Liver (tissue), 9 donors: Measurements from ENCODE around the gene SCAF1. TPM values are rescaled to one million over a fixed set of nuclear protein-coding genes. Genes with fewer than 3 reads are reported as not detected.

Experiments used
- DNase-seq: peaks from one replicate; pipeline ENCODE4 v3.0.0-alpha.2; 2017; ENCODE audit warnings: low spot score
- H3K27ac ChIP-seq, 2 donors: one replicate each; pipeline ENCODE4 v1.7.0; 2013; ENCODE audit warnings: inconsistent platforms in 2 of 2, low read length in 2 of 2, control low read depth in 1 of 2, low read depth in 1 of 2, mild to moderate bottlenecking in 1 of 2
- H3K27me3 ChIP-seq, 4 donors: one replicate each; pipeline versions ENCODE4 v1.6.1 to v1.7.0; 2013; ENCODE audit warnings: low read length in 3 of 4, inconsistent platforms in 1 of 4, mild to moderate bottlenecking in 1 of 4, moderate library complexity in 1 of 4; ENCODE audit not compliant: control insufficient read depth in 4 of 4, insufficient read depth in 4 of 4
- H3K36me3 ChIP-seq, 4 donors: one replicate each; pipeline versions ENCODE4 v1.6.1 to v1.7.0; 2013; ENCODE audit warnings: low read length in 3 of 4, mild to moderate bottlenecking in 3 of 4, low read depth in 1 of 4, moderate library complexity in 1 of 4; ENCODE audit not compliant: control insufficient read depth in 4 of 4, insufficient read depth in 3 of 4
- H3K4me1 ChIP-seq, 4 donors: one replicate each; pipeline versions ENCODE4 v1.6.1 to v1.7.0; 2013; ENCODE audit warnings: low read length in 3 of 4, mild to moderate bottlenecking in 3 of 4, moderate library complexity in 1 of 4; ENCODE audit not compliant: control insufficient read depth in 4 of 4, insufficient read depth in 4 of 4
- H3K4me3 ChIP-seq, 3 donors: one replicate each; pipeline versions ENCODE4 v1.6.1 to v1.7.0; 2013; ENCODE audit warnings: low read length in 3 of 3, control low read depth in 1 of 3, low read depth in 1 of 3, mild to moderate bottlenecking in 1 of 3
- H3K9ac ChIP-seq, 2 donors: one replicate each; pipeline ENCODE4 v1.7.0; 2013; ENCODE audit warnings: low read length in 2 of 2, mild to moderate bottlenecking in 2 of 2, moderate library complexity in 2 of 2, control low read depth in 1 of 2, low read depth in 1 of 2
- H3K9me3 ChIP-seq, 4 donors: one replicate each; pipeline versions ENCODE4 v1.6.1 to v1.7.0; 2013; ENCODE audit warnings: low read length in 3 of 4; ENCODE audit not compliant: control insufficient read depth in 4 of 4
- ATF3 ChIP-seq: IDR thresholded peaks from 2 replicates; pipeline ENCODE4 v1.6.1; 2016; ENCODE audit warnings: antibody characterized with exemption
- EGR1 ChIP-seq, 2 donors: IDR thresholded peaks; 2 replicates each; pipeline ENCODE4 v1.6.1; 2016 to 2018; ENCODE audit warnings: antibody characterized with exemption in 2 of 2, low read depth in 2 of 2
- FOXA1 ChIP-seq: IDR thresholded peaks from 2 replicates; pipeline ENCODE4 v1.6.1; 2016; ENCODE audit warnings: antibody characterized with exemption
- HNF4A ChIP-seq, 2 donors: conservative IDR thresholded peaks; 2 replicates each; pipeline ENCODE4 v1.6.1; 2016; ENCODE audit warnings: antibody characterized with exemption in 2 of 2, mild to moderate bottlenecking in 2 of 2
- HNF4G ChIP-seq: IDR thresholded peaks from 2 replicates; pipeline ENCODE4 v1.6.1; 2016; ENCODE audit warnings: antibody characterized with exemption
- MAX ChIP-seq: IDR thresholded peaks from 2 replicates; pipeline ENCODE4 v1.6.1; 2016; ENCODE audit warnings: antibody characterized with exemption
- REST ChIP-seq: IDR thresholded peaks from 2 replicates; pipeline ENCODE4 v1.6.1; 2016; ENCODE audit warnings: antibody characterized with exemption, mild to moderate bottlenecking
- RXRA ChIP-seq, 2 donors: IDR thresholded peaks; 2 replicates each; pipeline ENCODE4 v1.6.1; 2017 to 2018; ENCODE audit warnings: antibody characterized with exemption in 2 of 2, mild to moderate bottlenecking in 1 of 2
- YY1 ChIP-seq: IDR thresholded peaks from 2 replicates; pipeline ENCODE4 v1.6.1; 2016; ENCODE audit warnings: antibody characterized with exemption, mild to moderate bottlenecking
- WGBS: extraction: QIAGEN DNeasy Blood & Tissue Kit; methylation state at CpG from one replicate; pipeline ENCODE4 v1.1.7; 2013; 5-methylcytosine and 5-hydroxymethylcytosine counted together
- polyA plus RNA-seq, 2 donors: library from polyadenylated mRNA; stranded (reverse) in 1 of 2; unstranded in 1 of 2; fragments of 200-250 nt in 1 of 2; fragments of >200 nt in 1 of 2; fragmentation: Nextera tagmentation in 1 of 2; extraction: Ambion mirVana in 1 of 2; gene quantifications; one replicate each; pipeline versions ENCODE4 v1.2.1 to v1.2.3, GENCODE V29; 2013 to 2015
- total RNA-seq, 2 donors: library from RNA; depleted of rRNA; stranded (reverse); fragments of >200 nt; gene quantifications; one replicate each; pipeline ENCODE4 v1.2.3, GENCODE V29; 2014
- donor health status: healthy.
- donor health status: healthy.
- donor health status: healthy.
- donor health status: healthy.
- donor health status: healthy.

SCAF1 gene
- total and polyA plus RNA-seq, 4 donors: 4.6 to 17.6 (median 9.9) TPM

GRCh38 chr19:49656456-49657109 is 14.6 kb downstream of the SCAF1 start:
- H3K9ac ChIP-seq: no peak overlapping the region
- no peaks in the 10 kb centered on the region for H3K4me1 ChIP-seq
- peaks cover 24 to 78% (median 37%) of the 10 kb centered on the region in 4 donors for H3K36me3 ChIP-seq
- H3K4me3 ChIP-seq: no peak overlapping the region
- H3K9me3 ChIP-seq: no peaks in the 10 kb centered on the region
- 92% methylated on average over 17 of the region's 17 CpGs for WGBS
- no peaks in the 10 kb centered on the region for H3K27me3 ChIP-seq
- no peak for DNase-seq
- no peak overlapping the region for H3K27ac ChIP-seq
- TF ChIP-seq YY1 (no peak), REST (no peak)

GRCh38 chr19:49657493-49658138 is 15.6 kb downstream of the SCAF1 start:
- H3K9ac ChIP-seq: no peak overlapping the region
- no peaks in the 10 kb centered on the region for H3K9me3 ChIP-seq
- no peak overlapping the region for H3K4me3 ChIP-seq
- WGBS: 93% methylated on average over 22 of the region's 22 CpGs
- no peaks in the 10 kb centered on the region for H3K27me3 ChIP-seq
- H3K27ac ChIP-seq: no peak overlapping the region
- peaks cover 29 to 85% (median 41%) of the 10 kb centered on the region in 4 donors for H3K36me3 ChIP-seq
- H3K4me1 ChIP-seq: no peaks in the 10 kb centered on the region
- TF ChIP-seq EGR1 (IDR thresholded peaks at IDR 0.05; ENCODE audit: low read depth in 2 of 2): no peak
- no peak for TF ChIP-seq MAX
- TF ChIP-seq RXRA (IDR thresholded peaks at IDR 0.05): no peak
- TF ChIP-seq HNF4A (conservative IDR thresholded peaks at IDR 0.05): no peak
- no peak for TF ChIP-seq FOXA1
- TF ChIP-seq ATF3: no peak
- DNase-seq: no peak

- no peaks in the 10 kb centered on the region for H3K27me3 ChIP-seq
- peaks cover 25 to 83% (median 38%) of the 10 kb centered on the region in 4 donors for H3K36me3 ChIP-seq
- TF ChIP-seq HNF4A (conservative IDR thresholded peaks at IDR 0.05): no peak
- no peak for TF ChIP-seq MAX
- no peak for TF ChIP-seq HNF4G
- H3K4me3 ChIP-seq: no peak overlapping the region
- peaks cover 0 to 3% (median under 1%) of the 10 kb centered on the region in 4 donors for H3K4me1 ChIP-seq
- no peak for DNase-seq
- H3K9me3 ChIP-seq: no peaks in the 10 kb centered on the region
- WGBS: 93% methylated on average over 15 of the region's 15 CpGs
- H3K27ac ChIP-seq: no peak overlapping the region
- no peak overlapping the region for H3K9ac ChIP-seq
These were observed 16.1 kb downstream of the SCAF1 start for GRCh38 chr19:49658139-49658517.
